Esophagus mucosa (tissue), 1 donor: ENCODE measurements around the gene PLK4. TPM values are rescaled to one million over a fixed set of nuclear protein-coding genes. Genes with fewer than 3 reads are reported as not detected.
"Not testable (repeated sequence)": the region's sequence is repeated elsewhere in the genome, so short reads cannot be mapped to it uniquely, and the experiment has no call there.

Experiments used
- ATAC-seq: fragments of 200-7000 bp; cut with Tn5 transposase; one replicate; pipeline ENCODE4 v1.9.1; 2020
- total RNA-seq: library from RNA; stranded (reverse); gene quantifications from one replicate; pipeline ENCODE4 v1.2.4, GENCODE V29; 2023
- donor health status: DM: yes; HTN: yes; CAD: no.

The PLK4 gene
- total RNA-seq, 1 donor from 2014 or later: 10.5 TPM

DNA sequence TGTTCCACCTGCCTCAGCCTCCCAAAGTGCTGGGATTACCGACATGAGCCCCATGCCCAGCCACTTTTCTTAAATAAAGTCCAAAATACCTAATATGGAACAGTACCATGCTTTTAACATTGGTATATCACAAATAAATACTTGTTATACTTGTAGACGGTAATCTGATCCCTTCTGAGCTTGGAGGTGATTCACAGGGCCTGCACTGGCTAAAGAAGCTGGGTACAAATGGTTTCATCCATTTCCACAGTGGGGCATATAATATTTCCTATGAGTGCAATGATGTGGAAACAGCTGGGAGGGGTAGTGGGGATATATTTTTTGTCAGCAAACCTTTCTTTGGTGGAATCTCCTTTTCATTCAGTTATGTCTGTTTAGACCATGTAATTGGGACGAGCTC is 35.8 kb downstream of the PLK4 start:
- ATAC-seq: no peak

DNA sequence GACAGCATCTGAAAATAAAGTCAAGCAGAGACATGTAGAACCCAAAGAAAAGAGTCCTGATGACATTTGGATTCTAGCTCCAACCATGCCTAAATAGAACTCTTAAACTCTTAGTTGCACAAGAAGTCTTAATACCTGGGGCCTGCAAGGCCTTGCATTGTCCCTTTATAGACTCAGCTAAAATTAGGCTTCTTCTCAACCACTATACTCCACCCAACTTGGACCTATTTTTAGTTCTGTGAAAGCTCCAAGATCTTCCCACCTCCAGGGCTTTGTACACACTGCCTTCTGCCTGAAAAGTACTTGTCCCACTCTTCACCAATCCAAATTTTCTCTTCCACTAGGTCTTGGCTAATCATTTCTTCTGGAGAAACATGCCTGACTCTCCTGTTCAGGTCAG is 36.5 kb downstream of the PLK4 start:
- ATAC-seq: no peak

DNA sequence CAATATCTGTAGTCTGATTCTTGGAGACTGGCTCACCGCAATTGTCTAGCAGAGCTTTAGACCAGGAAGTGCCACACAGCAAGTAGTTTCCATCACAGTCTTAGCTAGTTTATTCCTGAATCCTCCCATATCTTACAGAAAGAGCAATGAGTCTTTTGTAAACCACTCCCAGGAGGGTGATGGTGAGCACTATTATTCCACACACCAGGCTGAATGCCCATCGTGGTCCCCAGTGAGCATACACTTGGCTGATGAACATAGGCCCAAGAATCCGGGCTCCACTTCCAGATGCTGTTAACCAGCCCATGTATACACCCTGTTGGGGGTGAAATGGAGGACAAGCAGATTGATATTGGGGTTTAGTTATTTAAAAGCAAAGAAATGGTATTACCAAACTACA is 39.8 kb downstream of the PLK4 start:
- ATAC-seq: no peak

DNA sequence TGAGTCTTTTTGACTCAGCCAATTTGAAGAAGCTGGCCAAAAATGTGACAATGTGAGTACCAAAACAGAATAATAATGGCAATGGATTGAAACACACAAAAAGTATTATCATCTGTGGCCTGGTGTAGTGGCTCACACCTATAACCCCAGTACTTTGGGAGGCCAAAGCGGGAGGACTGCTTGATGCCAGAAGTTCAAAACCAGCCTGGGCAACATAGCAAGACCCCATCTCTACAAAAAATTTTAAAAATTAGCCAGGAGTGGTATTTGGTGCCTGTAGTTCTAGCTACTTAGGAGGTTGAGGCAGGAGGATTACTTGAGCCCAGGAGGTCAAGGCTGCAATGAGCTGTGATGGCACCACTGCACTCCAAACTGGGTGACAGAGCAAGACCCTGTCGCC is 41.5 kb downstream of the PLK4 start:
- no peak for ATAC-seq

DNA sequence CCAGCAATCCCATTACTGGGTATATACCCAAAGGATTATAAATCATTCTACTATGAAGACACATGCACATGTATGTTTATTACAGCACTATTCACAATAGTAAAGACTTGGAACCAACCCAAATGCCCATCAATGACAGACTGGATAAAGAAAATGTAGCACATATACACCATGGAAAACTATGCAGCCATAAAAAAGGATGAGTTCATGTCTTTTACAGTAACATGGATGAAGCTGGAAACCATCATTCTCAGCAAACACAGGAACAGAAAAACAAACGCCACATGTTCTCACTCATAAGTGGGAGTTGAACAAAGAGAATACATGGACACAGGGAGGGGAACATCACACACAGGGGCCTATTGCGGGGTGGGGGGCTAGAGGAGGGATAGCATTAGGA is 45.0 kb downstream of the PLK4 start:
- not testable (repeated sequence) for ATAC-seq

DNA sequence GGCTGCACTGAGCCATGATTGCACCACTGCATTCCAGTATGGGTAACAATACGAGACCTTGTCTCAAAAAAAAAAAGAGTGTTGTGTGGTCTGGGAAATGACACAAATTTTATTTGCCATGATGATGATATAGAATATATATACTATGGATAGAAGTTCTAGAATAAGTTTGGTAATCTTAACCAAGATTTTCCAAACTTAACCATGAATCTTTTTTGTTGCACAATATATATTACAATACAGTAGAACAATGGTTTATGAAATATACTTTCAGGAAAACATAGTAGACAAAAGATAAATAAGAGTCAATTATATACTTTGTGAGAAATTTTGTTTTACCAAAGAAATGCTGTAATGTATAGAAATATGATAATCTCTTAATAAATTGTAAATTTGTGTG is 49.5 kb downstream of the PLK4 start:
- no peak for ATAC-seq

DNA sequence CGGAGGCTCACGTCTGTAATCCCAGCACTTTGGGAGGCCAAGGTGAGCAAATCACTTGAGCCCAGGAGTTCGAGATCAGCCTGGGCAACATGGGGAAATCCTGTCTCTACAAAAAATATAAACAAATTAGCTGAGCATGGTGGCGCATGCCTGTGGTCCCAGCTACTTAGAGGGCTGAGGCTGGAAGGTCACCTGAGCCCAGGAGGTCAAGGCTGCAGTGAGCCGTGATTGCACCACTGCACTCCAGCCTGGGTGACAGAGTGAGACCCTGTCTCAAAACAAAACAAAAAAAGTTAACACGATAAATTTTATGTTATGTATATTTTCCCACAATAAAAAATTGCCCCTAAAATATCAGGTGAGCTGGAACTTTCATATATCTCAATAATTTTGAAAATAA is 51.1 kb downstream of the PLK4 start:
- ATAC-seq: not testable (repeated sequence)

DNA sequence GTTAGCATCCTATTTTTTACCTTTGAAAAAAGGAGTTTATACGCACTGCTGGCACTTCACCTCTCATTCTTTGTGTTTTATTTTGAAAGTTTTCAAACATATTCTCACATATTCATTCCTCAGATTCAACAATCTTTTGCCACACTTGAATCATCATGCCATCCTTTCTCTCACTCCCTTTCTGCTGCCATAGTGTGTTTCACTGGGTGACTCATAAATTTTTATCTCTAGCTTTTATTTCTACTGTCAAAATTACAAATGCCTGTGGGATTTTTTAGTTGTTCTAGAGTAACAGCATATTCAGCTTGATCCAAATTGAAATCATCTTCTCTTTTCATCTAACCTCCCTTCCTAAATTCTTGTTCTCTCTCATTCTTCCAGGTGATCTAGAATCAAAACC is 56.3 kb downstream of the PLK4 start:
- no peak for ATAC-seq

Other genes with a start within 250 kb of the PLK4 start
- 7.9 TPM for gene INTU, start 247.9 kb upstream of the PLK4 start, total RNA-seq
- not detected for gene SLC25A31, start 150.5 kb upstream of the PLK4 start, total RNA-seq
- gene HSPA4L, start 98.6 kb upstream of the PLK4 start, total RNA-seq: 35.5 TPM
- gene MFSD8, start 84.3 kb downstream of the PLK4 start, total RNA-seq: 18.8 TPM
- gene ABHD18, start 84.5 kb downstream of the PLK4 start, total RNA-seq: 7.1 TPM
- 11.2 TPM for gene LARP1B, start 180.4 kb downstream of the PLK4 start, total RNA-seq